GM04503 (cell line): ENCODE data around the gene FAM228A.
"Not testable (repeated sequence)": the region's sequence is repeated elsewhere in the genome, so short reads cannot be mapped to it uniquely, and the experiment has no call there.

Experiments
- DNase-seq: peaks from one replicate; pipeline ENCODE4 v3.0.0-alpha.2; 2012; ENCODE audit warnings: low read depth

Gene FAM228A

DNA sequence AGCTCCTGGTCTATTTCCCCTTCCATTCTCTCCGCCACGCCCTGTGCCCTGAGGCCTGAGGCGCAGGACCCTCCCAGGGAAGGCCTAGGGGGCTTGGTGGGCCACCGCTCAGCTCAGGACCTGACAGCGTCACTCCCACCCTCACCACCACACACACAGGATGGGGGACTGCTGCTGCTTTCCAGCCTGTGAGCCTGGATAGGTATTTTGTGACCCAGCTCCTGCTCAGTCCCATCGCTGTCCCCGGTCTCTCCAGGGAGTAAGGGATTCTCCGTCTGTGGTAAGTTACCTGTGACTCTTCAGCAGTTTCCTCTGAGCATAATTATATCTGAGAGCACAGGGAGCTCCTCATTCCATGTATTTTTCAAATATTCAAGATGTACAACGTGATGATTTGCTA lies 16.3 kb downstream of the FAM228A start:
- no peak for DNase-seq

GRCh38 chr2:24191848-24192247 lies 17.0 kb downstream of the FAM228A start:
- DNase-seq, result no peak

DNA sequence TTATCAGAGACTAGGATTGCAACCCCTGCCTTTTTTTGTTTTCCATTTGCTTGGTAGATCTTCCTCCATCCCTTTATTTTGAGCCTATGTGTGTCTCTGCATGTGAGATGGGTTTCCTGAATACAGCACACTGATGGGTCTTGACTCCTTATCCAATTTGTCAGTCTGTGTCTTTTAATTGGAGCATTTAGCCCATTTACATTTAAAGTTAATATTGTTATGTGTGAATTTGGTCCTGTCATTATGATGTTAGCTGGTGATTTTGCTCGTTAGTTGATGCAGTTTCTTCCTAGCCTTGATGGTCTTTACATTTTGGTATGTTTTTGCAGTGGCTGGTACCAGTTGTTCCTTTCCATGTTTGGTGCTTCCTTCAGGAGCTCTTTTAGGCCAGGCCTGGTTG lies 22.4 kb downstream of the FAM228A start:
- not testable (repeated sequence) for DNase-seq

DNA sequence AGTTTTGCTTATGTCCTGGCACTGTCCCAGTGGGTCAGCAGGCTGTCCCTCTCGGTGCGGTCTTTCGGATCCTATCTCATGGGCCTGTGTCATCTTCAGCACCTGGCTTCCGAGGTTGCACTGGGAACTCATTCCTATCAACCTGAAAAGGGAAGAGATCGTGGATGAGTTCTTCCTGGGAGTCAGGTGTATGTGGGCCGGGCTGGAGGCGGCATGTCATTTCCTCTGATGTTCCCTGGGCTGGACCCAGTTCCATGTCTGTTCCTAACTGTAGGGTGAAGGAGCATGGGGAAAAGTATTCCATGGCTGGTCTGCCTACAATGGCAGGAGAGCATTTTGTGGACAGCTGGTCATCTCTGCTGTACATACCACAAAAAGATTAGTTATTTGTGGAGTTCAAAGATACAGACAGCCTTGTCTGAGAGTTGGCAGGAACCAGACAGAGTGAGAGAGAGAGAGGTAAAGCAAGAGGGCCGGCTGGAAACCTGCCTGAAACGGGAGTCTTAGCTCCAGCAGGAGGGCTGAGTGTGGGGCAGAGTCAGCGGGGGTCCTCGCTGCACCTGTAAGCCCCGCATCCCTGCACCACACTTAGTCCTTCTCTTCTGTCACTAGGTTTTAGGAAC lies 25.2 kb downstream of the FAM228A start:
- no peak for DNase-seq

GRCh38 chr2:24200799-24201198 lies 25.9 kb downstream of the FAM228A start:
- no peak for DNase-seq

DNA sequence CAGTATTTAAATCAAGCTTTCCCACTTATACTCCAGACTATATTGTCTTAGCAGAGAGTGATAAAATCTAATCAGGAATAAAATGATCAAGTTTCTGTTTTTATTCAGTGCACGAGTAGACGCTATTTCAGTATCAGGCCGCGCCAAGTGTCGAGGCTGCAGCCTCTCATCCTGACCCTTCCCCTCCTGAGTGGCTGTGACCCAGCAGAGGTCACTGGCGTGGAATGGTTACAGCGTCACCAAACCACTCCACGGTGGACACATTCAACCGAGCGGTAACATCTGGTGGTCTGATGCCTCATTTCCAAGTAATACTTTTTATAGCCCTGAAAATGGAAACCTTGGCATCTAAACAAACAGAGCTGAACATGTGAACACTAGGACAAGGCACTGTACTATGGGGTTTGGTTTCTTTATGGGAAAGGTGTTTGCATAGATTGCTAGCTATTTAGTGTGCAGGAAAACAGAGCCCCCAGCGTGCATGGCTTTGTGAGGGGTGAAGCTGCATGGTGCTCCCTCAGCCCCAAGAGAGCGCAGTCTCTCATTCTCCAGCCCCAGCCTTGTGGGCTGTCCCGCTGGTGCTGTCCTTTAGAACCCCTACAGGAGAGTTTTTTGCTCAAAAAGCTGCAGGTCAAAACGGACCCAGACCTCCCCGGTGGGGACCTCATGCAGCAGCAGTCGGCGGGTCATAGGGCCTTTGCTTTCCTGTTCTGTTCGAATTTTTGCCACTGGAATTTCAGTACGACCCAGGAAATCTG lies 28.4 kb downstream of the FAM228A start:
- DNase-seq, result no peak

GRCh38 chr2:24203787-24204150 lies 28.9 kb downstream of the FAM228A start:
- no peak for DNase-seq

DNA sequence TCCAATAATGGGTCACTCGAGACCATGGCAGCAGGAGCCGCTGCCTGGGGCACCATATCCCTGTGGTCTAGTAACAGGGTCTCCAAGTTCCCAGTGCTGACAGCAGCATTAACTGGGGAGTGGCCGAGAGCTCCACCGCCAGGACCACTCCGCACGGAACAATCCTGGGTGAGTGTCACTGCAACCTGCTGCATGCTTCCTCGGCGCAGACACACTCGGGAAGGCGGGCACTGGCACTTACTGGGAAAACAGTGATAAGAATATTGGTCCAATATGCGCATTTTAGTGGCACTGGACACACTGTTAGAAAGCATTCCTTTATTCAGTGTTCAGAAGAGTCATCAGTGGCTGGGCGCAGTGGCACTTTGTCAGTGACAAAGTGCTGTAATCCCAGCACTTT lies 29.7 kb downstream of the FAM228A start:
- DNase-seq, result no peak

DNA sequence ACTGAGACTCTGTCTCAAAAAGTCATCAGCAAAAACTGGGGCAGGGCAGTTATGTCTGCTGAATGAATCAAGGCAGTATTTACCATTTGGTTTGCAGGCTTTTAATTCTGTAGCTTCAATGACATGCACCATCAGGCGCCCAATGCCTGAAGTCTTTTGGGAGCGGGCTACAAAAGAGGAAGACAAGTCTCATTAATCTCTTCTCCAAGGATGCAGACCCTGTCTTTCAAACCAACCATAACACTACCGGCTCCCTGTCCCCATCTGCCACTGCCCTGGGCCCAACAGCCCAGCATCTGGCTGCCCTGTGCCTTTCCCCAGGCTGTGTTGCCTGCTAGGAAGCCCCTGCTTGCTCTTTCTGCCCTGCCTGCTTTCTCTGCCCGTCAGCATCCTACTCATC lies 30.3 kb downstream of the FAM228A start:
- DNase-seq, result no peak

- no peak for DNase-seq
Measured at GRCh38 chr2:24206242-24206641, 31.4 kb downstream of the FAM228A start.

- DNase-seq, result no peak
Measured at GRCh38 chr2:24206714-24207113, 31.9 kb downstream of the FAM228A start.

GRCh38 chr2:24207359-24207758 lies 32.5 kb downstream of the FAM228A start:
- DNase-seq, result no peak

DNA sequence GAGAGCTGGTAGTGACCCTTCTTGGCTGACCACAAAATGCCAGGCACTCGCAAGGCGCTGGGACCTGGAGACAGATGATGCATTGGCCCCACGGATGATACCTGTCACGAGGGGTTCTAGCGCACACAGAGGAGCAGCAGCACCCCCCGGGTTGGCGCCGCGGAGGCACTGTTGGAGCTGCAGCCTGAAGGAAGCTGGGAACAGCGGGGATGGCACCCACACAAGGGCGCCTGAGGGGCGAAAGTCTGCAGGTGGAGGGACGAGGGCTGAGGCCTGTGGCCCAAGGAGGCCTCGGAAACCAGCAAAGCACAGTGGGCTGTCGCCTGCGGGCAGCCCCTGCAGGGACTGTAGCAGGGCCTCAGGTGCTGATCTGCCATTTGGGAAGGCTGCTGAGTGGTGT lies 33.6 kb downstream of the FAM228A start:
- no peak for DNase-seq

DNA sequence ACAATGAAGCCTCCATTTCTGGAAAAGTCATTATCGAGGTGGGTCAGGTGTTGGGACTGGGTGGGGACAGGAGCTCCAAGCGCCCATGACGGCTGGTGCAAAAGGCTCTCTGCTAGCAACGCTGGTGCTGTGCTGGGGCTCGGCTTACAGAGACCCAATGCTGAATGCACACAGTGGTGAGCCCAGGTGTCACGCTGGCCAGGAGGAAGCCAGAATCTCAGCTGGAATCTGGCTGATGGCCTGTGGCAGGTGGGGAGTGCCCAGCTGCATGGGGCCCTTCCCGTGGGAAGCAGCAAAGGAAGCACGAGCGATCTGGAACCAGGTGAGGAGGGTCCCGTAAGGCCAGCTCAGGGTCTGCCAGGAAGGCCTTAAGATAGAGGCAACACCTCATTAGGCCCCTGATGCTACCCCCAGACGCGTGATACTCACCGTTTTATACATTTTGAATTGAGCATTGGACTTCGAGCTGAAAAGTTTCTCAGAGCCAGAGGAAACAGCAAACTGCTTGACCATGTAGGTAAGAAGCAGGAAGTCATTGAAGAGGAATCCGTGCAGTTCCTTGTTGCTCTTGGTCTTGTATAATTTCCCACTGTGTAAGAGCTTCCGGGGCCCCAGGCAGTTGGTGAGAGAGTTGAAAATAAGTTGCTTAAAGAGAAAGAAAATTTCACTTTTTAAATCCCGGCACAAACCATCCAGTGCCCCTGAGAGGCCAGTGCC lies 34.7 kb downstream of the FAM228A start:
- no peak for DNase-seq

DNA sequence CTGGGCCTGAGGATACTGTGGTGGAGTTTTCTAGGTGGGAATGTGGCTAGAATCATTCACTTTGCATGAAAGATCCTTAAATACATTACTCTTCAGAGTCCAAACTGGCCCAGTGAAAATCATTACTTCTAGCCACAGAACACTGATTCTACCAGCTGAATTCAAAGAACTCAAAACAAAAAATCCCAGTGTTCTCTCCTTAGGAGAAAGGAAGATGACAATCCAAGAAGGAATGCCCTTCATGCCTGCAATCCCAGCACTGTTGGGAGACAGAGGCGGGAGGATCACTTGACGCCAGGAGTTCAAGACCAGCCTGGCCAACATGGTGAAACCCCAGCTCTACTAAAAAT lies 35.2 kb downstream of the FAM228A start:
- DNase-seq, result no peak

DNA sequence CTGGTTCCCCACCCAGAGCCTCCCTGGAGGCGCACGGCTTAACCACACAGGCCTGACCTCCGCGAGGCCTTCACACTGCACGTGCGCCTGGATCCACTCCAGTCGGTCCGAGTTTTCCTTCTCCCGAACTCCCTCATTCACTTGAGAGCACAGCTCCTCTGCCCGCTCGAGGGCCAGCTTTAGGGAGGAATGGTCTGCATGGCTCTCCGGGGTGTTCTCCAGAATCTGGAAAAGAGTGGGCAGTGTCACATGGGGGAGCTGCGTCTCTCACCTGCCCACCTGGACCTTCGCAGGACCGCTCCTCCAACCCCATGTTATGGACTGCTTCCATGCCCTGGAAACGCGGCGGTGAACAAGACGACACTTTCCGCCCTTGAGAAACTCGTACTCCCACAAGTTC lies 35.9 kb downstream of the FAM228A start:
- no peak for DNase-seq

- DNase-seq, result no peak
Measured at GRCh38 chr2:24211408-24211807, 36.6 kb downstream of the FAM228A start.

GRCh38 chr2:24214880-24215279 lies 40.0 kb downstream of the FAM228A start:
- DNase-seq, result no peak

DNA sequence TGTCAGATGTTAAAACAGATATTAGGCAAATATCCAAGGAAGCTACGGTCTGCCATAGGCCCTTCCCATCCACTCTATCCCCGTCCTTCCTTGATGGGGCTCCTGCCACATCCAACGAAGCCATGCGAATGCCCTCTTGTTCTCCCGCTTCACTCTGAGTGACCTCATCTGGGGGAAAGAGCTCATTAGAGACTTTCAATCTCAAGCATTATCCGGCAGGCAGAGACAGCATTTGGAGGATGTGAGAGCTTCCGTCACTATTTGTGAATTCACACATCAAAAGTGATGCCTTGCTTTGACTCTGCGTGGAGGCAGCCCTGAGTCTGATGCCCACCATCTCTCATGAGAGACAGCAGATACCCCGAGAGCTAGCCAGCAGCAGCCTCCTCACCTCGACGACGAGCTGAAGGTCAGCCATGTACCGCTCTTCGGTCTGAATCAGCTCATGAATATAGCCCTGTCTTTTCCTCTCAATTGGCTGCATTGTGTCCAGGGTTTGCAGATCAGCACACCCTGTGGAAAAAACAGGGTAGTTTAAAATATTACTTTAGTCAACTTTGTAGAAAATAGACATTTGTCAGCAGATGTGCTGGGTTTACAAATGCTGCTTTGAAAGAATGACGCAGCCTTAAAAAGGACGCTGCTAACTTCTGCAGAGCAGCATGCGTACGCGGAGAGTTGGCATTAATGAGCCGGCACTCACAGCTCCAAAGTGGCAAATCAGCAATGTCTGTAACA lies 45.9 kb downstream of the FAM228A start:
- DNase-seq, result no peak

DNA sequence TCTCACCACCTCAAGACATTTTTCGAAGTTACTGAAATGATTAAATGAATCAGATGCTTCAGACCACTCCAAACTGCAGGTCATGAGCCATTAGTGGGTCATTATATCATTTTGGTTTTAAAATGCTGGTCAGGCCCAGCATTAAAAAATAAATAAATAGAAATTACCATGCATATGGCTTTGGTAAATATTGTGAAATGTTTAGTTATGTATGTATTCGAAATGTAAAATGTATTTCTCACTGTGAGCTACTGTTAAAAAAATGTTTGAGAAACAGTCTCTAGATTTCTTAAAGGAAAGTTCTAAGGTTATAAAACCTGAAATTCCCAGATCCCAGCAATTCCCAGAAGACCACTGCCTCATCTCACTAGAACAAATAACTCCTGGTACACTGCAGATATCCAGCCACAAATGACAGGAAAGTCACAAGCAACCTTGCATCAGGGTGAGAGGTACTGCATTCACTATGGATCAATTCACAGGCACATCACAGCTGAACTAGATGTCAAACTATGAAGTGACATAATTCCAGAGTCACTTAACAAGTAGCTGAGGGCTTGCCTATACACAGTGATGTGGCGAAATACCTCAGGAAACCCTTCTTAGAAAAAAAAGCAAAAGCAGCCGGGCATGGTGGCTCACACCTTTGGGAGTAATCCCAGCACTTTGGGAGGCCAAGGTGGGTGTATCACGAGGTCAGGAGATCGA lies 46.6 kb downstream of the FAM228A start:
- no peak for DNase-seq

GRCh38 chr2:24222946-24223345 lies 48.1 kb downstream of the FAM228A start:
- no peak for DNase-seq
